Measurements from ENCODE around the gene B9D1. TPM values are rescaled to one million over a fixed set of nuclear protein-coding genes. Genes with fewer than 3 reads are reported as not detected.
"Not testable (repeated sequence)": the region's sequence is repeated elsewhere in the genome, so short reads cannot be mapped to it uniquely, and the experiment has no call there.

The B9D1 gene
- total RNA-seq, 1 donor from 2014 or later: 3.1 TPM

- Histone ChIP-seq H3K4me1 (ENCODE audit: control insufficient read depth in 3 of 3, insufficient read depth in 3 of 3, low read length in 3 of 3) (peaks cover 9 to 14% (median 10%) of the 10 kb centered on the region in 3 donors), H3K27ac (ENCODE audit: low read depth, low read length) (peak overlapping the region; percentile 83), H3K9ac (ENCODE audit: low read depth in 1 of 3, low read length in 3 of 3) (peak overlapping the region; percentile 70 to 81 (median 74))
Observed at GRCh38 chr17:19361944-19362276, 613 bp downstream of the B9D1 start.

GRCh38 chr17:19361326-19361725, 1.2 kb downstream of the B9D1 start:
- Histone ChIP-seq H3K9me3 (ENCODE audit: control insufficient read depth in 3 of 3, low read length in 3 of 3) (no peaks in the 10 kb centered on the region), H3K4me3 (ENCODE audit: low read length in 3 of 3) (no peak overlapping the region), H3K36me3 (ENCODE audit: control insufficient read depth in 3 of 3, insufficient read depth in 3 of 3, low read length in 3 of 3) (peaks cover 0 to 3% (median 3%) of the 10 kb centered on the region in 3 donors), H3K27ac (ENCODE audit: low read depth, low read length) (no peak overlapping the region), H3K9ac (ENCODE audit: low read depth in 1 of 3, low read length in 3 of 3) (no peak overlapping the region), H3K4me1 (ENCODE audit: control insufficient read depth in 3 of 3, insufficient read depth in 3 of 3, low read length in 3 of 3) (peaks cover 9 to 14% (median 10%) of the 10 kb centered on the region in 3 donors), H3K27me3 (ENCODE audit: control insufficient read depth in 3 of 3, insufficient read depth in 3 of 3, low read length in 3 of 3) (no peaks in the 10 kb centered on the region)

More at GRCh38 chr17:19361944-19362276, 613 bp downstream of the B9D1 start:
- Histone ChIP-seq H3K36me3 (ENCODE audit: control insufficient read depth in 3 of 3, insufficient read depth in 3 of 3, low read length in 3 of 3) (peaks cover 0 to 3% (median under 1%) of the 10 kb centered on the region in 3 donors), H3K27me3 (ENCODE audit: control insufficient read depth in 3 of 3, insufficient read depth in 3 of 3, low read length in 3 of 3) (no peaks in the 10 kb centered on the region), H3K9me3 (ENCODE audit: control insufficient read depth in 3 of 3, low read length in 3 of 3) (no peaks in the 10 kb centered on the region), H3K4me3 (ENCODE audit: low read length in 3 of 3) (peak overlapping the region; percentile 84 to 92 (median 86))

GRCh38 chr17:19360772-19361171, 1.8 kb downstream of the B9D1 start:
- no peak overlapping the region for H3K9ac ChIP-seq (ENCODE audit: low read depth in 1 of 3, low read length in 3 of 3)
- no peak overlapping the region for H3K27ac ChIP-seq (ENCODE audit: low read depth, low read length)
- no peaks in the 10 kb centered on the region for H3K9me3 ChIP-seq (ENCODE audit: control insufficient read depth in 3 of 3, low read length in 3 of 3)
- H3K4me1 ChIP-seq (ENCODE audit: control insufficient read depth in 3 of 3, insufficient read depth in 3 of 3, low read length in 3 of 3): peaks cover 9 to 14% (median 10%) of the 10 kb centered on the region in 3 donors
- H3K4me3 ChIP-seq (ENCODE audit: low read length in 3 of 3): no peak overlapping the region
- peaks cover 0 to 3% (median 3%) of the 10 kb centered on the region in 3 donors for H3K36me3 ChIP-seq (ENCODE audit: control insufficient read depth in 3 of 3, insufficient read depth in 3 of 3, low read length in 3 of 3)
- H3K27me3 ChIP-seq (ENCODE audit: control insufficient read depth in 3 of 3, insufficient read depth in 3 of 3, low read length in 3 of 3): no peaks in the 10 kb centered on the region

GRCh38 chr17:19359856-19360255, 2.7 kb downstream of the B9D1 start:
- H3K27me3 ChIP-seq (ENCODE audit: control insufficient read depth in 3 of 3, insufficient read depth in 3 of 3, low read length in 3 of 3): no peaks in the 10 kb centered on the region
- no peaks in the 10 kb centered on the region for H3K9me3 ChIP-seq (ENCODE audit: control insufficient read depth in 3 of 3, low read length in 3 of 3)
- H3K4me1 ChIP-seq (ENCODE audit: control insufficient read depth in 3 of 3, insufficient read depth in 3 of 3, low read length in 3 of 3): peaks cover 9 to 14% (median 10%) of the 10 kb centered on the region in 3 donors
- H3K27ac ChIP-seq (ENCODE audit: low read depth, low read length): no peak overlapping the region
- peaks cover 0 to 3% (median 3%) of the 10 kb centered on the region in 3 donors for H3K36me3 ChIP-seq (ENCODE audit: control insufficient read depth in 3 of 3, insufficient read depth in 3 of 3, low read length in 3 of 3)
- H3K9ac ChIP-seq (ENCODE audit: low read depth in 1 of 3, low read length in 3 of 3): no peak overlapping the region
- H3K4me3 ChIP-seq (ENCODE audit: low read length in 3 of 3): no peak overlapping the region

GRCh38 chr17:19359151-19359550, 3.4 kb downstream of the B9D1 start:
- Histone ChIP-seq H3K9ac (ENCODE audit: low read depth in 1 of 3, low read length in 3 of 3) (no peak overlapping the region), H3K36me3 (ENCODE audit: control insufficient read depth in 3 of 3, insufficient read depth in 3 of 3, low read length in 3 of 3) (peaks cover 0 to 3% (median 3%) of the 10 kb centered on the region in 3 donors), H3K27me3 (ENCODE audit: control insufficient read depth in 3 of 3, insufficient read depth in 3 of 3, low read length in 3 of 3) (no peaks in the 10 kb centered on the region), H3K27ac (ENCODE audit: low read depth, low read length) (no peak overlapping the region), H3K4me3 (ENCODE audit: low read length in 3 of 3) (no peak overlapping the region), H3K9me3 (ENCODE audit: control insufficient read depth in 3 of 3, low read length in 3 of 3) (no peaks in the 10 kb centered on the region), H3K4me1 (ENCODE audit: control insufficient read depth in 3 of 3, insufficient read depth in 3 of 3, low read length in 3 of 3) (peaks cover 9 to 14% (median 10%) of the 10 kb centered on the region in 3 donors)

- Histone ChIP-seq H3K4me1 (ENCODE audit: control insufficient read depth in 3 of 3, insufficient read depth in 3 of 3, low read length in 3 of 3) (peaks cover 5 to 8% (median 6%) of the 10 kb centered on the region in 3 donors), H3K4me3 (ENCODE audit: low read length in 3 of 3) (no peak overlapping the region), H3K9ac (ENCODE audit: low read depth in 1 of 3, low read length in 3 of 3) (no peak overlapping the region), H3K36me3 (ENCODE audit: control insufficient read depth in 3 of 3, insufficient read depth in 3 of 3, low read length in 3 of 3) (peaks cover 0 to 3% (median 3%) of the 10 kb centered on the region in 3 donors), H3K9me3 (ENCODE audit: control insufficient read depth in 3 of 3, low read length in 3 of 3) (no peaks in the 10 kb centered on the region), H3K27ac (ENCODE audit: low read depth, low read length) (no peak overlapping the region), H3K27me3 (ENCODE audit: control insufficient read depth in 3 of 3, insufficient read depth in 3 of 3, low read length in 3 of 3) (no peaks in the 10 kb centered on the region)
Observed at GRCh38 chr17:19357761-19358160, 4.8 kb downstream of the B9D1 start.

GRCh38 chr17:19357351-19357750, 5.2 kb downstream of the B9D1 start:
- Histone ChIP-seq H3K4me1 (ENCODE audit: control insufficient read depth in 3 of 3, insufficient read depth in 3 of 3, low read length in 3 of 3) (peaks cover 5 to 8% (median 6%) of the 10 kb centered on the region in 3 donors), H3K9me3 (ENCODE audit: control insufficient read depth in 3 of 3, low read length in 3 of 3) (no peaks in the 10 kb centered on the region), H3K36me3 (ENCODE audit: control insufficient read depth in 3 of 3, insufficient read depth in 3 of 3, low read length in 3 of 3) (peaks cover 0 to 3% (median 3%) of the 10 kb centered on the region in 3 donors), H3K4me3 (ENCODE audit: low read length in 3 of 3) (no peak overlapping the region), H3K9ac (ENCODE audit: low read depth in 1 of 3, low read length in 3 of 3) (no peak overlapping the region), H3K27me3 (ENCODE audit: control insufficient read depth in 3 of 3, insufficient read depth in 3 of 3, low read length in 3 of 3) (no peaks in the 10 kb centered on the region), H3K27ac (ENCODE audit: low read depth, low read length) (no peak overlapping the region)

GRCh38 chr17:19354748-19355147, 7.8 kb downstream of the B9D1 start:
- no peaks in the 10 kb centered on the region for H3K9me3 ChIP-seq (ENCODE audit: control insufficient read depth in 3 of 3, low read length in 3 of 3)
- no peak overlapping the region for H3K27ac ChIP-seq (ENCODE audit: low read depth, low read length)
- no peak overlapping the region for H3K9ac ChIP-seq (ENCODE audit: low read depth in 1 of 3, low read length in 3 of 3)
- no peaks in the 10 kb centered on the region for H3K4me1 ChIP-seq (ENCODE audit: control insufficient read depth in 3 of 3, insufficient read depth in 3 of 3, low read length in 3 of 3)
- H3K27me3 ChIP-seq (ENCODE audit: control insufficient read depth in 3 of 3, insufficient read depth in 3 of 3, low read length in 3 of 3): no peaks in the 10 kb centered on the region
- no peak overlapping the region for H3K4me3 ChIP-seq (ENCODE audit: low read length in 3 of 3)
- H3K36me3 ChIP-seq (ENCODE audit: control insufficient read depth in 3 of 3, insufficient read depth in 3 of 3, low read length in 3 of 3): peaks cover 0 to 3% (median 3%) of the 10 kb centered on the region in 3 donors

- not testable (repeated sequence) for H3K9ac ChIP-seq (ENCODE audit: low read depth in 1 of 3, low read length in 3 of 3); H3K27ac ChIP-seq (ENCODE audit: low read depth, low read length); H3K27me3 ChIP-seq (ENCODE audit: control insufficient read depth in 3 of 3, insufficient read depth in 3 of 3, low read length in 3 of 3); H3K4me3 ChIP-seq (ENCODE audit: low read length in 3 of 3); H3K4me1 ChIP-seq (ENCODE audit: control insufficient read depth in 3 of 3, insufficient read depth in 3 of 3, low read length in 3 of 3); H3K36me3 ChIP-seq (ENCODE audit: control insufficient read depth in 3 of 3, insufficient read depth in 3 of 3, low read length in 3 of 3); H3K9me3 ChIP-seq (ENCODE audit: control insufficient read depth in 3 of 3, low read length in 3 of 3)
Observed at GRCh38 chr17:19353401-19353800, 9.1 kb downstream of the B9D1 start.

GRCh38 chr17:19348806-19349205, 13.7 kb downstream of the B9D1 start:
- Histone ChIP-seq H3K27me3 (ENCODE audit: control insufficient read depth in 3 of 3, insufficient read depth in 3 of 3, low read length in 3 of 3) (no peaks in the 10 kb centered on the region), H3K9me3 (ENCODE audit: control insufficient read depth in 3 of 3, low read length in 3 of 3) (no peaks in the 10 kb centered on the region), H3K27ac (ENCODE audit: low read depth, low read length) (no peak overlapping the region), H3K36me3 (ENCODE audit: control insufficient read depth in 3 of 3, insufficient read depth in 3 of 3, low read length in 3 of 3) (no peaks in the 10 kb centered on the region), H3K4me3 (ENCODE audit: low read length in 3 of 3) (no peak overlapping the region), H3K4me1 (ENCODE audit: control insufficient read depth in 3 of 3, insufficient read depth in 3 of 3, low read length in 3 of 3) (peaks cover 29 to 33% (median 30%) of the 10 kb centered on the region in 3 donors), H3K9ac (ENCODE audit: low read depth in 1 of 3, low read length in 3 of 3) (no peak overlapping the region)

Measured in skeletal muscle tissue (tissue), 4 donors.